Activated T-helper 1 cell treated with Interleukin-2 at 50 U/mL for 16 hours (primary cell): Measurements from ENCODE around the gene STX1B.

ENCODE experiments used
- DNase-seq: peaks from one replicate; pipeline ENCODE4 v3.0.0-alpha.2; 2020; ENCODE audit warnings: low read depth

STX1B gene

DNA sequence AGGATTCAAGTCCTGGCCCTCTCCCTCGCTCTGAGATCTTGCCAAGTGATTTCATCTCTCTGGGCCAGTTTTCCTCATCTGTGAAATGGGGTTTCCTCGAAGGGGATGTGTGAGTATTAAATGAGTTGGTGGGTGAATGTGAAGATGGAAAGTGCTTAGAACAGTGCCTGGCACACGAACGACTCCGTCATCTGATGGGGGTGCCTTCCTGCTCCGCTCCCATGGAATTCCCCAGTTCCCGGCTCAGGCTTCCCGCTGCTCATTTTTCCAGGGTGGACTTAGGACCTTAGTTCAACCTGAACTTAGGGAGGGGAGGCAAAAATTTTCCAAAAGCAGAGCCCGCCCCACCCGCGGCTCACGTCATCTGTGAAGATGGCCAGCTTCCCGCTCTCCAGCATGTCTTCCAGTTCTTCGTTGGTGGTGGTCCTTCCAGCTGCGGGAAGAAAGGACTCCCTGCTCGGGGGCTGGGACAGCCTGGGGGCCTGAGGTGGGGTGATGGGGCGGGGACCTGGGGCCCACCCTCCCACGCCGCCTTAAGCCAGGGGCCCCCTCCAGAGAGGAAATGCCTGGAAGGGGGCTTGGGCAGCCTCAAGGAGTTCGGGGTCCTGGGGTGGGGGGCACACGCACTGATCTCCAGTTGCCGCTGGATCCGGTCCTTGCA lies 14.0 kb downstream of the STX1B start:
- DNase-seq, result no peak

DNA sequence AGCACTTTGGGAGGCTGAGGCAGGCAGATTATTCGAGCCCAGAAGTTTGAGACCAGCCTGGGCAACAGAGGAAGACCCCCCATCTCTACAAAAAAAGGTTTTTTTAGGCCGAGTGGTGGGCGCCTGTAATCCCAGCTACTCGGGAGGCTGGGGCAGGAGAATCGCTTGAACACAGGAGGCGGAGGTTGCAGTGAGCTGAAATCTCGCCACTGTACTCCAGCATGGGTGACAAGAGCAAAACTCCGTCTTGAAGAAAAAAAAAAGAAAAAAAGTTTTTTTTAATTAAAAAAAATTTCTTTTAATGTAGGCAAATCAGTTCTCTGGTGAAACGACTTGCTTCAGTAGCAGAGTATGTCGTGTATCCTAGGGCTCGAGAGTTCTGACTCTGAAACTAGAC lies 14.5 kb downstream of the STX1B start:
- no peak for DNase-seq

DNA sequence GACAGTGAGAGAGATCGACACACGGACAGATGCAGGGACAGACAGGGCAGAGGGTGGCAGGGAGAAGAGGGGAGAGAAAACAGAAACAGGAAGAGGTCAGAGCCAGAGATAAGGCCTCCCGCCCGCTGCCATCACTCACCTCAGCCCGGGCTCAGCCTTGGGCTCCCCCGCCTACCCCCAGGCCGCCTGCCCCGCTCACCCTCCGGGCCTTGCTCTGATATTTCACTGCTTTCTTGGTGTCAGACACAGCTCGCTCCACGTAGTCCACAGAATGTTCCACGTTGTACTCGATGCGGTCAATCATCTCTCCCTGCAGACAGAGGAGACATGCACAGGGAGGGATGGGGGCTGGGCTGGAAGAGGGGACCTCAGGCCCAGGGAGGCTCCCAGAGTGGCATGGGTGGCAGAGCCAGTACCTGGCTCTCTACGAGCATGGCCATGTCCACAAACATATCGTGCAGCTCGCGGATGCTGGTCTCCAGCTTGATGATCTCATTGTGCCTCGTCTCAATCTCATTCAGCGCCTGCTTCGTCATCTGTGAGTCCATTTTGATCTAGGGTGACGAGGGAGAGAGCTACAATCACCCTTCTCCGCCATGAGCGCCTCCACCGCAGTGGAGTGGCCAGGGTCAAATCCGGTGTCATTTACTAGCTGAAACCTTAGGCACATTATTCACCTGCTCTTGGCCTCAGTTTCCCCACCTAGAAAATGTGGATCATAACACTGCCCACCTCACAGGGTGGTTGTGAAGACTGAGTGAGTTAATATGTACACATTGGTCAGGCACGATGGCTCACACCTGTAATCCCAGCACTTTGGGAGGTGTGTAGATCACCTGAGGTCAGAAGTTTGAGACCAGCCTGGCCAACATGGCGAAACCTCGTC lies 17.3 kb downstream of the STX1B start:
- DNase-seq, result no peak

DNA sequence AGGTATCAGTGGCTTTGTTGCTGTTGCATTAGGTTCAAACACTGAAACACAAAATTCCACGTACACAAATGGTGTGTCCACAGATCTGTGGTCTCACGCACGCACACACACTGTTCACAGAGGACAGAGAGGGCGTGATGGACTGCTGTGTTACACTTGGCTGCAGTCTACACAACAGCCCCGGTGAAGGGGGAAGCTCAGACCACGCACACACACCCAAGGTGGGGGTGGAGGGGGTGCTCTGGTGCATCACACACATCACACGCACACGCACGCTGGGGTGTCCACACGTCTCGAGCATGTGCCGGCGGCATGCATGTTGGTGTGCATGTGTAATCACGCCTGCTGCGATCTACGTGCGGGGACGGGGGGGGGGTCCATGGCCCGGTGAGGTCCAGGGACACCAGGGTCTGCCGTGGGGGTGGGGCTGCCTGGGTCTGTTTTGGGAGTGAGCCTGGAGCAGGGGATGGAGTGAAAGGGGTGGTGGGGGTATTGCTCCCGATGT lies 18.1 kb downstream of the STX1B start:
- DNase-seq, result no peak

DNA sequence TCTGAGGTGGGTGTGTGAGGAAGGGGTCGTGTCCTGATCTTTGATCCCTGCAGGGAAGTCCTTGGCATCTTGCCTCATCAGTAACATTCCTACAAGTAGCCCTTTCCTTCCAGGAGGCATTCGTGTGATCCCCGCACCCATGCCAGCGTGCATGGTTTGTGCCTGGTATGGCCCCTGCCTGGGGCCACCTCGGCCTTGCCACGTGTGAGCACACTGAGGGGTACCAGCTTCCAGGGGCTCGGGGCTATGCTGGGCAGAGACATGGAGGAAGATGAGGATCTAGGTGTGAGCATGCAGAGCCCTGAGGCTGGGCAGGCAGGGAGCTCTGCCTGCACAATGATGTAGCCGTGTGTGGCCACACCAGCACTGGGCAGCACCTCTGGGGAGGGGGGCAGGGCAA lies 19.4 kb downstream of the STX1B start:
- no peak for DNase-seq

DNA sequence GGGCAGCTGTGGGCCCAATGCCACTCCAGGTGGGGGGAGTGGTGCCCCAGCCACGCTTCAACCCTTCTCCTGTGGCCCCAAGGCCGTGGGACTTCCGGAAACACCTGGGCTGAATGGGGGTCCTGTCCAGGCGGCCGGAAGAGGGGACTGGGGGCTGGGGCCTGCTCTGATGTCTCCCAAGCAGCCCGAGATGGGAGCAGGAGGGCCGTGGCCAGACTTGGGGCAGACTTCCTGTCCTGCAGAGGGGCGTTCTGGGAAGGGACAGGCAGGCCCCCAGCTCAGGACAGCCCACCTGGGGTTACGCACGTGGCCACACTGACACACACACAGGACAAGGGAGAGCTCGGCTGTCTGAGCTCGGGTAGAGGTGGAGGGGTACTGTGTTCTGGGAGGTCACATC lies 20.3 kb downstream of the STX1B start:
- DNase-seq, result no peak

DNA sequence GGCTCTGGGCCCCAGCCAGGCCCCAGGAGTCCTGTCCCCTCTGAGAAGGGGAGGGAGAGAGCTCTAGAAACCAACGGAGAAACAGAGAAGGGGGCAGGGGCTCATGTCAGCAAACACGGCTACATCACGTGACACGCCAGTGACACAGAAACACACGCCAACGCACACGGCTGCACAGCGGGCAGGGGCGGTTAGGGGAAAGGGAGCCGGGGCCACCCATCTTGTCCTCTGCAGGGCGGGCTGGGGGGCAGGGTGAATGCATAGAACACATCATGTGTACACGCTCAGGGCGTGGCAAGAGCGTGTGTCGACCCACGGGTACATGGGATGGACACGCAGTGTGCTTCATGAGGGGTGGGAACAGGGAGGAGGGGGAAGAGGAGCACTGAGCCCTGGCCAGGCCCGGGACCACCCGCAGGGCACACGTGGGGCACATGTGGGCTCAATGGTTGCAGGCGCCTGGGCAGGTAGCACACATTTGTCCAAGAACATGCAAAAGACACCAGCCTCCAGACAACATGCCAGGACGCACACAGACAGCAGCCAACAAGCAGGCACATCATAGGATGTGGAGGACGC lies 20.9 kb downstream of the STX1B start:
- no peak for DNase-seq

DNA sequence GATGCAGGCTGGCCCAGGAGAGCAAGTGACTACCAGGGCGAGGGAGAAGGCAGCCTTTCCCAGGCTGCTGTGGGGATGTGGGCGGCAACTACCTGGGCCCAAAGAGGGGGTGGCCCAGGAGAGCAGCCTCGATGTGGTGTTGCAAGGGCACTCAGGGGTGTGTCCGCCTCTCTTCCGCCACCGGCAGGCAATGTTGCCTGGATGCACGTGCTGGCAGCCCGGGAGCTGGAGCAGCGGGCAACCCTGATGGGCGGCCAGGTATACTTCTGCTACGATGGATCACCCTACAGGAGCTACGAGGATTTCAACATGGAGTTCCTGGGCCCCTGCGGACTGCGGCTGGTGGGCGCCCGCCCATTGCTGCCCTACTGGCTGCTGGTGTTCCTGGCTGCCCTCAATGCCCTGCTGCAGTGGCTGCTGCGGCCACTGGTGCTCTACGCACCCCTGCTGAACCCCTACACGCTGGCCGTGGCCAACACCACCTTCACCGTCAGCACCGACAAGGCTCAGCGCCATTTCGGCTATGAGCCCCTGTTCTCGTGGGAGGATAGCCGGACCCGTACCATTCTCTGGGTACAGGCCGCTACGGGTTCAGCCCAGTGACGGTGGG lies 22.8 kb downstream of the STX1B start:
- no peak for DNase-seq

DNA sequence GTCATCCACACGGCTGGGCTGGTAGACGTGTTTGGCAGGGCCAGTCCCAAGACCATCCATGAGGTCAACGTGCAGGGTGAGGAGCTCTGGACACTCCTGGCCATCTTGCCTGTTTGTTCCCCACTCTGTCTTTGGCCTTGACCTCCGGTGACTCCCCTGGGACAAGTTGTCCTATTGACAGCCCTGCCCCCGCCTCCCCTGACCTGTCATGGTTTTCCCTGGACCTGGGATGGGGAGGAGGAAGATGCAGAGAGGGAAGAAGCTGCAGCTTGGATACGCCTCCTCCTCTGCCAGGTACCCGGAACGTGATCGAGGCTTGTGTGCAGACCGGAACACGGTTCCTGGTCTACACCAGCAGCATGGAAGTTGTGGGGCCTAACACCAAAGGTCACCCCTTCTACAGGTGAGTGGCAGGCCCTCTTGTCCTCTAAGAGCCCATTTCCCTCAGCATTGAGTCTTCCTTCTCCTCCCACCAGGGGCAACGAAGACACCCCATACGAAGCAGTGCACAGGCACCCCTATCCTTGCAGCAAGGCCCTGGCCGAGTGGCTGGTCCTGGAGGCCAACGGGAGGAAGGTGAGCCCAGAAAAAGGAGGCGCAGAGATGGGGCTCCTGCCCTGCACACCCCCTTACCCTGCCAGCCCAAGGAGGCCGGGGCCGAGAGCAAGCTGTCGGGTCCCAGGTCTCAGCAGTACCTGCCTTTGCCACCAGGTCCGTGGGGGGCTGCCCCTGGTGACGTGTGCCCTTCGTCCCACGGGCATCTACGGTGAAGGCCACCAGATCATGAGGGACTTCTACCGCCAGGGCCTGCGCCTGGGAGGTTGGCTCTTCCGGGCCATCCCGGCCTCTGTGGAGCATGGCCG lies 24.1 kb downstream of the STX1B start:
- DNase-seq, result no peak

DNA sequence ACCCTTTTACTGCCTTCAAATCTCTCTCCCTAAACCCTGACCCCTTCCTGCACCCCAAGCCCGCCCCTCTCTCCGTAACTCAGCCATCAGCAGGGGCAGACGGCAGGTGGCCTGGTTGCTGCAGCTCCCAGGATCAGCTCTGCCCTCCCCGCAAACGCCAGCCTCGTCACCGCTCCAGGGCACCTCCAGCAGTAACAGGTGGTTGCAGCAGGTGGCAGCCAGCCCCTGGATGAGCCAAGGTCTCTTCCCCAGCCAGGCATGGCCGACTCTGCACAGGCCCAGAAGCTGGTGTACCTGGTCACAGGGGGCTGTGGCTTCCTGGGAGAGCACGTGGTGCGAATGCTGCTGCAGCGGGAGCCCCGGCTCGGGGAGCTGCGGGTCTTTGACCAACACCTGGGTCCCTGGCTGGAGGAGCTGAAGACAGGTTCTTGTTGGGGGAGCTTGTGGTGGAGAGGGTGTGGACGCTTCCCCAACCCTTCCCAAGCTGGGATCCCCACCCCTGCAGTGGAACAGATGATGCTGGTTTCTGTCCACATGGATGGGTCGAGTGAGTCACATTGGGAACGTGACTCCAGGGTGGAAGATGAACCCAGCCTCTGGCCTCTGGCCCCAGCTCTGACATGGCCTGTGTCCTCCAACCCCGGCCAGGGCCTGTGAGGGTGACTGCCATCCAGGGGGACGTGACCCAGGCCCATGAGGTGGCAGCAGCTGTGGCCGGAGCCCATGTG lies 24.9 kb downstream of the STX1B start:
- no peak for DNase-seq

DNA sequence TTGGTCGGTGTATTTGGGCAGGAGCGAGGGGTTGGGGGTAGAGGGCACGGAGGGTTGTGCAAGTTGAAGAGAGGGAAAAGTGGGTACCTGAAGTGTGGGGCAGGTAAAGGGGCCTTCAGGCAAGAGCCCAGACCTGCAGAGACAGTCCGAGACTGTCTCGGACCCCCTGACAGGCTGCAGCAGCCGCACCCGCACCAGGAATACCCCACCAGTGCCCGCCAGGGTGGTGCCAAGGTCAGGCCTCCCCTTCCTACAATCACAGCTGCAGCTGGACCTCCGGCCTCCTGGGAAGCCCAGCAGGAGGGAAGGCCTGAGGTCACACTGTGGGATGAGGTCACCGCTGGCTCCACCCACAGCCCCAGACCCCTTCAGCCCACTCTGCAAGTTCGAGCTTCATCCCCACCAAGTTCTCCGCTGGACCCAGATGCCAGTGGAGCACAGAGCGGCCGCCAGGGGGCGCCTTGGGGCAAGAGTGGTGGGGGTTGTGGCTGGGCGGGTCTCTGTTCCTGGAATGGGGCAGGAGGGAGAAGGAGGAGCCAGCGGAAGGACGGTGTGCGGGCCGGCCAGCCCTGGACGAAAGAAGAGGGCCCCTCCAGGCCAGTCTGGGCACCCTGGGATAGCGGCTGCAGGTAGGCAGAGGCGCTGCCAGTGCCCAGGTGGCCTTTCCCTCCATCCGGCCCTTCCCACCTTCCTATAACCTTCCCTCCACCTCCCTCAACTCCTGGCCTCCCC lies 25.6 kb downstream of the STX1B start, which contains the start of gene HSD3B7:
HSD3B7 (plus strand) TSS at position 539 of the 732 bp plus-strand sequence. CDS start 452 bp downstream, outside the sequence.
- DNase-seq, result peak; percentile 69

DNA sequence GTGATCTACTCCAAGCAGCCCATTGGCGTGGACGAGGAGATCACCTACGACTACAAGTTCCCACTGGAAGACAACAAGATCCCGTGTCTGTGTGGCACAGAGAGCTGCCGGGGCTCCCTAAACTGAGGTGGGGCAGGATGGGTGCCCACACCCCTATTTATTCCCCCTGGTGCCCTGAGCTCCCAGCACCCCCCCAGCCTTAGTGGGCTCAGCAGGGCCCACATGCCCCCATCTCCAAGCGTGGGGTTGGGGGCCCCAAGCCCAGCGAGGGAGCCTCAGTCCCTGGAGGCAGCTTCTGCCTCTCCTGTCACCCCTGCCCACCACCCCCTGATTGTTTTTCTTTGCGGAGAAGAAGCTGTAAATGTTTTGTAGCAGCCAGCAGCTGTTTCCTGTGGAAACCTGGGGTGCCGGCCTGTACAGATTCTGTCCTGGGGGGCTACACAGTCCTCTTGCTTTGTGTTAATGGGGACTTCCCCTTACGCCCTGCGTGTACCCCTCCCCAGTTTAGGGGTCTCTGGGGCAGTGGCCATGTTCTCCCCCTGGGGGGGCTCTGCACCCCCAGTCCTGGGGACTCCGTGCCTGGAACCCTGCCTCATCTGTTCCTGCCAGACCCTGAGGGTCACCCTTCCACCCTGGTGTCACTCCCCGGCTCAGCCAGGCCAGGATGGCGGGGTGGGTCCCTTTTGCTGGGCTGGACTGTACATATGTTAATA lies 26.4 kb downstream of the STX1B start:
- DNase-seq, result no peak

DNA sequence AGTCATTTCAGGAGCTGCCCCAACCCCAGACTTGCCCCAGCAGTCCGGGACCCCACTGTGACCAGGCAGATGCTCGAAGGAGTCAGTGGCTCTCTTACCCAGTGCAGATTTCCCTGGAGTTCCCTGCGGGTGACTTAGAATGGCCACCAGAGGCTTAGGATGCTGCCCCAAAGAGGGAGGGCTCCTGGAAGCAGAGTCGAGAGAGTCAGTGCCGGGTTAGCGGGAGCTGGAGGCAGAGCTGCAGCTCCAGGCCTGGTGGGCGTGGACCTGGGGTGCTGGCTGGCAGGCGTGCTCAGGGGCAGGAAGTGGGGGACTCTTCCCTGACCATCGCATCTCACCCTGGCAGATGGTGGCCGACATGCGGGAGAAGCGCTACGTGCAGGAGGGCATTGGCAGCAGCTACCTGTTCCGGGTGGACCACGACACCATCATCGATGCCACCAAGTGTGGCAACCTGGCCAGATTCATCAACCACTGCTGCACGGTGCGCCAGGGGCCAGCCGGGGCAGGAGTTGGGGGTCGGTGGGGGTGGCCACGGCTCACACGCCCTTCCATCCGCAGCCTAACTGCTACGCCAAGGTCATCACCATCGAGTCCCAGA lies 27.0 kb downstream of the STX1B start:
- no peak for DNase-seq

DNA sequence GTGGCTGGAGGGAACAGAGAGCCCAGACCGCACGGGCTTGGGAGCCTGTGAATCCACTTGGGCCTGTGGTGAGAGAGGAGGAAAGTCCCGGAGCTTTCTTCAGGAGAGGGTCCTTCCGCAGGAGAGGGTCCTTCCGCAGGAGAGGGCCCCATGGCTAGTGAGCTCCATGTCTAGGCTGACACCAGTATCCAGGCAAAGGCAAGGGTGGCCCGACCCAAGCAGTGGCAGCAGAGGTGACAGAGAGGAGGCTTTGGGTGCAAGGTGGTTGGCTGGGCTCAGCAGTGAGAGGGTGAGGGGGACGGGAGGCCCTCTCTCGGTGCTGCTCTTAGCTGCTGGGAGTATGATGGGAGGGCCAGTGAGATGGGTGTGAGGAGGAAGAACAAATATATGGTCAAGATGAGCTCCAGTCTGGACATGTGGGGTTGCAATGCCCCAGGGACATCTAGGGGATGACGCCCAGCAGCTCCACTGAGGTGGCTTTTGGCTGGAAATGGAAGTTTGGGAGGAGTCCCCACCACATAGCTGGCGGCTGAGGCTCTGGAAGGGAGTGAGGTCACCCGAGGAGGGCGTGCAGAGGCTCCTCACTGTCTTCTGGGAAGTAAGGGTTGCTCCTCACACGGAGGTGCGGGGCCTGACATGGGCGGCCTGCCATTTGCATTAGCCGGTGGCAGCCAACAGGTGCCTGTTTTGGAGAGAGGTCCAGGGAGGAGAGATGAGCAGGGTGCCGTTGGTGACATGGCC lies 27.7 kb downstream of the STX1B start:
- no peak for DNase-seq

DNA sequence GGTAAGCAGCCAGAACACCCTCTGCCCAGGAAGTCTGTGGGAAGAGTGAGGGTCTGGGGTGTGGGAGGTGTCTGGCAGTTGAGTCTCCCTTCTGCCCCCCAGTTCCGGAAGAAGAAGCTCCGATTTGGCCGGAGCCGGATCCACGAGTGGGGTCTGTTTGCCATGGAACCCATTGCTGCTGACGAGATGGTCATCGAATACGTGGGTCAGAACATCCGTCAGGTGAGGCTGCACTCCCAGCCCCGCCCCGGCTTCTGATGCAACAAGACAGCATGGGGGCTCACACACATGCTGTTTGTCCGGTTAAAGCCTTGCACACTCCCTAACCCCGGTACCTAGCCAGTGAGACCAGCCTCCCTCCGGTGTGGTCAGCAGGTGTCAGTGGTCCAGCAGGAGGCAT lies 29.5 kb downstream of the STX1B start:
- no peak for DNase-seq

DNA sequence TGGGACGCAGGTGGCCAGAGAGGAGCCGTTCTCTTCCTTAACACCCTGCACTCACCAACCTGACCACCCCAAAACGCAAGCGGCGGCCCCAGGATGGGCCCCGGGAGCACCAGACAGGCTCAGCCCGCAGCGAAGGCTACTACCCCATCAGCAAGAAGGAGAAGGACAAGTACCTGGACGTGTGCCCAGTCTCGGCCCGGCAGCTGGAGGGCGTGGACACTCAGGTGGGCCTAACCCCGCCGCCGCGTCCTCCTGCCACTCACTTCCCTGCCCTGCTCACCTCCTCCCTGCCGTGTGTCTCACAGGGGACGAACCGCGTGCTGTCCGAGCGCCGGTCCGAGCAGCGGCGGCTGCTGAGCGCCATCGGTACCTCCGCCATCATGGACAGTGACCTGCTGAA lies 30.0 kb downstream of the STX1B start:
- no peak for DNase-seq

DNA sequence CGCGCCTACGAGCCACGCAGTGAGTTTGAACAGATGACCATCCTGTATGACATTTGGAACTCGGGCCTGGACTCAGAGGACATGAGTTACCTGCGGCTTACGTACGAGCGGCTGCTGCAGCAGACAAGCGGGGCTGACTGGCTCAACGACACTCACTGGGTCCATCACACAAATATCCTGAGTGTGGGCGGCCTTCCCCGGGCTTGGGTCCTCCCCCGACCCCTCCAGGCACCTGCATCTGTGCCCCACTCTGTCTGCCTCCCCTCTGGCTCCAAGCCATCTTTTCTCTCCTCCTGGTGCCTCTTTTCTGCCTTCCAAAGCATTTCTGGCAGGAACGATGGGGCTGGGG lies 30.4 kb downstream of the STX1B start:
- DNase-seq, result no peak
